ENCODE results near the gene KLK12.

The KLK12 gene

DNA sequence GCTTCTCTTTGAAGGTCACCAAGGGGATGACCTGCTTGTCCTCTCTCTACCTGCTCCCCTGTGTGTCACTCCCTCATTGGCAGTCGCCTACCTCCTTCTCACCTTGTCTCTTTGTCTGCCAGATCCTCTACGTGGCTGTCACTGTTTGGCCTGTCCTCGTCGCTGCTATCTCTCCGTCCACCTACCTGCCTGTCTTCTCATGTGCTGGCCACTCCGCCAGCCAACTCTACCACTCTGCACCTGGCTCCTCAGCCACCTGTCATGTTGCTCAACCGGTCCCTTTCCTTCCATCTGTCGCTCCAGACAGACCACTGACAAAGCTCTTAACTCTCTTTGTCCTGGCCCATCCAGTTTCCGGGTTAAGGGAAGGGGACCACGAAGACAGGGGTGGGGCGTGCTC, at the start of gene KLK12:
KLK12 (minus strand) TSS at position 299 of the 400 bp plus-strand sequence. CDS start 381 bp downstream, outside the sequence.
- no peak for DNase-seq (ENCODE audit: low read depth in 2 of 2)

GRCh38 chr19:51084505-51084904, 49.7 kb upstream of the KLK12 start:
- no peak for DNase-seq (ENCODE audit: low read depth in 2 of 2)

GRCh38 chr19:51083783-51084182, 49.0 kb upstream of the KLK12 start:
- no peak for DNase-seq (ENCODE audit: low read depth in 2 of 2)

- DNase-seq (ENCODE audit: low read depth in 2 of 2): no peak
Observed at GRCh38 chr19:51083181-51083580, 48.4 kb upstream of the KLK12 start.

DNA sequence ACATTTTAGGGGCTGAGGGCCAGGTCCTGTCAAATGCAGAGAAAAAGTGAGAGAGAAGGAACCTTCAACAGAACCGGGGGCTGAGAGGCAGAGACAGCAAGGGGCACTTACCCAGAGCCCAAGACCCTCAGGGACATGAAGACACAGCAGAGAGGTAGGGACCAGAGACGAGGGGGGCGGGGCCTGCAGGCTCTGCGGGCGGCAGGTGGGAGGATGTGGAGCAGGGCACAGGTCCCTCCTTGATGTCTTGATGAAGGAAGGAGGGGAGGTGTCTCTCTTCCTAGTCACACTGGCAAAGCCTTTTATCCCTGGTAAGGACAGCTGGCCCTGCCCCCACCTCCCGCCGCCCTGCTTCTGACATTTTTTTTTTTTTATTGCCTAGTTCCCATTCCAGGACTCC, 47.8 kb upstream of the KLK12 start, which contains the start of gene KLK14:
KLK14 (minus strand) TSS at position 277 of the 400 bp plus-strand sequence; CDS start at position 4, 273 bp downstream.
- no peak for DNase-seq (ENCODE audit: low read depth in 2 of 2)

DNA sequence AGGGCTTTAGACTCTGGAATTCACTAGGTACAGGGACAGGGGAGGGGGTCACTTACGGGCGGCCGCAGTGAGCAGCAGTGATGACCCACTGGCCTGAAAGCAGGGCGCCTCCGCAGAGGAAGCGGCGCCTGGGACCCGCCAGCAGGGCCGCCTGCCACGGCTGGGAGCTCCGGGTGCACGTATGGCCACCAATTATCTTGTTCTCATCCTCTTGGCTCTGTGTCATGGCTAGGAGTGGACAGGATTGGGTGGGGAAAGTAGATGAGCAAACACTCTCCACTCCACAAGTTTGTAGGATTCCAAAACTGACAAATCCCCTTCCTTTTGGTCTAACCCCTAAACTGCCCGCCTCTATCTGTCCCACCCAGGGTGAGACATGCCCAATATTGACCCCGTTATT, 46.7 kb upstream of the KLK12 start:
- DNase-seq (ENCODE audit: low read depth in 2 of 2): no peak

DNA sequence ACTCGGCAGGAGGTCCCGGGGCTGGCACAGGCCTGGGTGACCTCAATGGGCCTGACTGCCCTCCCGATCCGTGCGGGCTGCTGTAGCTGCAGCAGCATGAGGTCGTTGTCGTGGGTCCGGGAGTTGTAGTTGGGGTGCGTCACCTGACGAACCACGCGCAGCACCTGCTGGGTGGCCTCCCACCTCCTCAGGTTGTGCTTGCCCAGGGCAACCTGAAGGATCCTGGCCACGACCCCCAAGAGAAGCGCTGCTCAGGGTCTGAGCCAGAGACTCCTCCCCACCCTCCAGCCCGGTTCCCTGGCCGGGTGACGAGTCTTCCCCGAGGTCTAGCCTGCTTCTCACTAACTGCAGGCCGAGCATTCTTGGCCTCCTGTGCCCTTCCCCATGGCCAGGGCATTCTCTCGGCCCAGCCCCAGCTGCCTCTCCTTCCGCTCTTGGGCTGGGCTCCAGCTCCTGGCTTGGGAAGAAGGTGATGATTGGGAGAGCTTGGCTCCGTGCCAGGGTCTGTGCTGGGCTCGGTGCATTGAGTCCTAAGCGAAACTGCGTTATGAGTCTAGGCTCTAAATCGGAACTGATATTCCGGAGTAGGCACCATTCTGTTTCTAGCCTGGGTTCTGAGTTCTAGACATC, 44.8 kb upstream of the KLK12 start:
- DNase-seq (ENCODE audit: low read depth in 2 of 2): no peak

DNA sequence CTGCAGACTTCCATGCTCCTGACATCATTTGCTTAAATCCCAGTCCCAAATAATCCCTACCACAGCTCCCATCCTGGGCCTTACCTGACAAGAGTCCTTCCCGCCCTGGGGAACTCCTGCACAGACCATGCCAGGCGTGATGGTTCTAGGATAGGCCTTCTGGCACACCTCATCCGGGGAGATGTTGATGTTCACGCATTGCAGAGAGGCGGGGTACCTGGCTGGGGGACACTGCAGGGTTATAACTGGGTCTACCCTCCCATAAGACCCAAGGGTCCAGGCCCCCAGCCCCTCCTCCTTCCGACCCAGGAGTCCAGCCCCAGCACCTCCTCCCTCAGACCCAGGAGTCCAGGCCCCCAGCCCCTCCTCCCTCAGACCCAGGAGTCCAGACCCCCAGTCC, 43.9 kb upstream of the KLK12 start:
- no peak for DNase-seq (ENCODE audit: low read depth in 2 of 2)

GRCh38 chr19:51078104-51078503, 43.3 kb upstream of the KLK12 start:
- DNase-seq (ENCODE audit: low read depth in 2 of 2): no peak

DNA sequence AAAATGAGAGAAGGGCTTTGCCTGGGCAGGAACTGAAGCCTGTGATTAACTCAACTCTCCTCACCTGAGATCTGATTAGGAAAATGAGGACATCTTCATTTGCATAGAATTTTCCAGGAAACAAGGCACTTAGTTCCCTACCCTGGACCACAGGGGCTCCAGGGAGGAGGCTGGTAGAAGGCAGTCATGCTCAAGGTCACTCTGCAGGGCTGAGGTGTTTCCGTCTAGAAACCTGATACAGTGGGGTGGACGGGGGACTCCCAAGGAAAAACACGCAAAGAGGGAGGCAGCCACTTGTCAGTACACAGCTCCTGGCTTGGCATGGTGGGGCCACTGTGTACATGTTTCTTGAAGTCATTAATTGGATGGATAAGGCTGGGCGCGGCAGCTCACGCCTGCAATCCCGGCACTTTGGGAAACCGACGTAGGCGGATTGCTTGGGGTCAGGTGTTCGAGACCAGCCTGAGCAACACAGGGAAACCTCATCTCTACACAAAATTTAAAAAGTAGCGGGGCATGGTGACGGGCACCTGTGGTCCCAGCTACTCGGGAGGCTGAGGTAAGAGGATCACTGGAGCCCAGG, 41.9 kb upstream of the KLK12 start:
- DNase-seq (ENCODE audit: low read depth in 2 of 2): no peak

GRCh38 chr19:51075998-51076397, 41.2 kb upstream of the KLK12 start:
- no peak for DNase-seq (ENCODE audit: low read depth in 2 of 2)

- no peak for DNase-seq (ENCODE audit: low read depth in 2 of 2)
Observed at GRCh38 chr19:51071095-51071405, 36.2 kb upstream of the KLK12 start.

DNA sequence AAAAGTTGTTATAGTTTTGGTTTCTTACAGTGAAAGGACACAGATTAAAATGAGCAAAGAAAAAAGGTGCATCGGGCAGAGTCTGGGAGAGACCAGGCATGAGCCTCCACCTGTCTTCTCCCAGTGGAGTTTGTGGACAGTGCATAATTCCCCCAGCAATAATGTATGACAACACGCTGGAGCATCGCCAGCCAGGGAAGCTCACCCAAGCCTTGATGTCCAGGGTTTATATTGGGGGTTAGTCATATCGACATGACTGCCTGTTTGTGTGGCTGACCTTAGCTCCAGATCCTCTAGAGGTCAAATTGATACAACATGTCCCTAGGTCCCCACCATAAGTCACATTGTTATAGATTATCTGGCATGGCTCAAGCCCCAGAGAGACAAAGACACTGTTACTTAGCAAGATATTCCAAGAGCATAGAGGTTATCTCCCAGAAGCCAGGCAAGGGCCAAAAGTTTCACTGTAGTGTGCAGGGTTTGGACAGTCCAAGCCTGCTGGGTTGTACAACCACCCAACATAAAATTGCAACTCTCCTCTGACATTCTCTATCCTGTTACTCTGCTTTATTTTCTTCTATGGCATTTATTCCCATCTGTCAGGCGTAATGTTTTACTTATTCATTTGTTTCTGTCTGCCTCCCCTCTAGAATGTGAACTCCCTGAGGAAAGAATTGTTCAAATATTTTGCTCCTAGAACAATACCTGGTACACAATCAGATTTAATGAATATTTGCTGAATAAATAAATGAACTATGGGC, 35.7 kb upstream of the KLK12 start:
- DNase-seq (ENCODE audit: low read depth in 2 of 2): no peak

- no peak for DNase-seq (ENCODE audit: low read depth in 2 of 2)
Observed at GRCh38 chr19:51066393-51067186, 31.8 kb upstream of the KLK12 start.

DNA sequence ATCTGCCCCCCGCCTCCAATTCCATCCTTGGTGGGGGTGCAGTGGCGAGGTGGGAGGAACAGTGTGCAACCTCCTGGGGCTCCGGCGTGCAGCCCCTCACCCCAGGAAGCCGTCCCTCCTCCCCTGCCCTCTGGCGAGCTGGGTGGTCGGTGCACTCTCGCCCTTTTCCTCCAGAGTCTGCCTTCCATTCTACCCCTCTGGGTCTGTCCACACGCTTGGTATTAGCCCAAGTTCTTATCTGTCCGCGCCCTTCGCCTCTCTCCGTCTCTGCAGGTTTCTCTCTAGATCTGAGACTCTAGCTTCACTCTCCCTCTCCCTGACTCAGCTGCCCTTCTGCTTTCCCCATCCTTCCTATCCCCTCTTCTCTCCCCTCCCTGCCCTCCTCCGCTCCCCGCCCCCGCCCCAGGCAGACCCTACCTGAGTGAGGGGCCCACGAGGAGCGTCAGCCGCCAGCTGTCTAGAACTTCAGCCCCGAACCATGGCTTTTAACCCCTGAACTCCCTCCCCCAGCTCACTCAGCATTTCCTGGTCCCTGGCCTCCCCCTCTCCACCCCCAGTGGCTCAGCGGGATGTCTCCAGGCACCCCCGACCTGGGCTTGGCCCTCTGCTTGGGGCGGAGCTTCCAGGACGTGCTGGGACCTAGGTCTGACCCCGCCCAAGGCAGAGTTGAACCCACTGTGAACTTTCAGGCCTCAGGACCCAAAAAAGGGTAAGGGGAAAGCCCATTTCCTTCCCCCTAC, 30.6 kb upstream of the KLK12 start:
- DNase-seq (ENCODE audit: low read depth in 2 of 2): no peak

DNA sequence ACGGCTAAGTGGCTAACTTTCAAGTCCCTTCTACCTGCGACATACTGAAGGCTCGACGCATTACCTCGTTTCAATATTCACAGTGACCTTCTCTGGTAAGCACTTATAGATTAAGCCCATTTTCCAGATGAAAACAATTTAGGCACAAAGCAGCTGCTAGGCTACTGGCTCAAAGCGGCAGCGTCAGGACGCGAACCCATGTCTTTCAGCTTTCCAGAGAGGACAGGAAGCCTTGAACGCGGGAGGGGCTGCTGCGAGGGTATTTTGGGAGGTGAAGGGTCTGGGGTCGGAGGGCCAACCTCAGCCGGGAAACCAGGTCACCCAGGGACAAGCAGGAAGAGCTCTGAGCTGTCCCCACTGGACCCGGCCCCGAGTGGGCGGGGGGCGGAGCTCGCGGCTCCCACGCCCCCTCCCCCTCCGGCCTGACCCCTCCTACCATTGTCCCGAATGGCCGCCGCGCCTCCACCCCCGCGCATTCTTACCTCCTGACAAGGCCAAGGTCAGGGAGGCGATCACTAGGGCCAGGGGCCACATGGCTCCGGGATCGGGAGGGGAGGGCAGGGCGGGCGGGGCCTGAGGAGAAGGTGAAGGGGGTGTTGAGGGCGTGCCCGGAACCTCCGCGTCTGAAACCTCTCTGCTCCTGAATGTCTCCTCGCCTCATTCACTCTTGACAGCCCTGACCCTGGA, 29.9 kb upstream of the KLK12 start, which contains the start of gene KLK13:
KLK13 (minus strand) TSS at position 559 of the 687 bp plus-strand sequence; CDS start at position 534, 25 bp downstream.
- DNase-seq (ENCODE audit: low read depth in 2 of 2): no peak

DNA sequence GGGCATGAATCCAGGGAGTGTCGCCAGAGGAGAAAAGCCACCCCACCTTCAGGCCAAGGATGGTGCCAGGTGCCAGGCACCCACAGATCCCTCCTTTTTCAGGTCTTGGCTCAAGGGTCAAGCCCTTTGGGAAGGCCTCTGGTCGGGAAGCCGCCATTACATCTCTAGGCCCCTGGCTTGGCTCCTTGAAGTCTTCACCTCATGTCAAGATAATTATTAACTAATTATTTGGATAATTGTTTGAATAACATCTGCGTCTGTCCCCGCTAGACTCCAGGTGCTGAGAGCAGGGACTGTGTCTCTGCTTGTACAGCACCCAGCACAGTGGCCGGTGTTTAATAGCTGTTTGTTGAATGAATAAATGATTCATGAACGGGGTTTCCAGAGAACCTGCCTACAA, 28.9 kb upstream of the KLK12 start:
- no peak for DNase-seq (ENCODE audit: low read depth in 2 of 2)

GRCh38 chr19:51060973-51061372, 26.2 kb upstream of the KLK12 start:
- DNase-seq (ENCODE audit: low read depth in 2 of 2): no peak

GRCh38 chr19:51060336-51060735, 25.5 kb upstream of the KLK12 start:
- no peak for DNase-seq (ENCODE audit: low read depth in 2 of 2)

DNA sequence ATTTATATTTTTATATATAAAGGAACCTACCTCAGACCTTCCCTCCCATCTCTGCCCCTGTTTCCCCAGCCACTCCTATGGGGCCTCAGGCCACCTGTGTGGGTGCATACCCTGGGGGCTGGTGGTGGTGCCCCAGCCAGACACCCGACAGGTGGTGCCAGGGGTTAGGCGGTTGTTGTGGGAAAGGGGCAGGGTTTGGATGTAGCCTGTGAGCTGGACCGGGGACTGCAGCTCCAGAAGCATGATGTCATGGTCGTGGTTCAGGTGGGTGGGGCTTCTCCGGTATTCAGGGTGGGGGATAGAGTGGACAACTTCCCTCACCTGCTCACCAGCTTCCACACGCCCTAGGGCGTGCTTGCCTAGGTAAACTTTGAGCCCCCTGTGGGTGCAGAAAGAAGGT, 24.9 kb upstream of the KLK12 start:
- no peak for DNase-seq (ENCODE audit: low read depth in 2 of 2)

DNA sequence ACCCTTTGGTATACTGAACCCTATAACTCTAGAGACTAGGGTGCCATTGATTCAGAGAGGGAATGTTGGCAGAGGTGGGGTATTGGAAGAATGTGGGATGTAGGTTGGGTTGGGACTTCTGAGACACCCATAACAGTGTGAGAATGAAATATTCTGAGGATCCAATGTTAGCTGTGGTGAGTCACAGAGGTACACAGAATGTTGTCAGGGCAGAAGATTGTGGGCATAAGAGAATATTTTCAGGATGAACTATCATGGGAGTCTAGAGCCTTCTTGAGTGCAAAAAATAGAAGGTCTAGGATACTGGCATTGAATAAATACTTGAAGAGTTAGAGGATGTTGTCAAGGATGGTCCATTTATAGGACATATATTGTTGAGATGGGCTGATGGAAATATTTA, 21.1 kb upstream of the KLK12 start:
- no peak for DNase-seq (ENCODE audit: low read depth in 2 of 2)
